Measurements from ENCODE around the gene C14orf180. TPM values are rescaled to one million over a fixed set of nuclear protein-coding genes. Genes with fewer than 3 reads are reported as not detected.
A peak's percentile ranks its signal among the peaks of the same experiment; 100 is the strongest.

The C14orf180 gene
- total RNA-seq, 4 donors from 2014 or later = 25.8 to 57.8 (median 35.4) TPM

GRCh38 chr14:104550861-104551728 lies 28.5 kb upstream of the C14orf180 start:
- DNase-seq (ENCODE audit: low spot score) (peak; percentile 1), ATAC-seq (ENCODE audit: low FRiP score) (no peak)
- TF ChIP-seq CTCF (IDR thresholded peaks at IDR 0.05) = no peak

DNA sequence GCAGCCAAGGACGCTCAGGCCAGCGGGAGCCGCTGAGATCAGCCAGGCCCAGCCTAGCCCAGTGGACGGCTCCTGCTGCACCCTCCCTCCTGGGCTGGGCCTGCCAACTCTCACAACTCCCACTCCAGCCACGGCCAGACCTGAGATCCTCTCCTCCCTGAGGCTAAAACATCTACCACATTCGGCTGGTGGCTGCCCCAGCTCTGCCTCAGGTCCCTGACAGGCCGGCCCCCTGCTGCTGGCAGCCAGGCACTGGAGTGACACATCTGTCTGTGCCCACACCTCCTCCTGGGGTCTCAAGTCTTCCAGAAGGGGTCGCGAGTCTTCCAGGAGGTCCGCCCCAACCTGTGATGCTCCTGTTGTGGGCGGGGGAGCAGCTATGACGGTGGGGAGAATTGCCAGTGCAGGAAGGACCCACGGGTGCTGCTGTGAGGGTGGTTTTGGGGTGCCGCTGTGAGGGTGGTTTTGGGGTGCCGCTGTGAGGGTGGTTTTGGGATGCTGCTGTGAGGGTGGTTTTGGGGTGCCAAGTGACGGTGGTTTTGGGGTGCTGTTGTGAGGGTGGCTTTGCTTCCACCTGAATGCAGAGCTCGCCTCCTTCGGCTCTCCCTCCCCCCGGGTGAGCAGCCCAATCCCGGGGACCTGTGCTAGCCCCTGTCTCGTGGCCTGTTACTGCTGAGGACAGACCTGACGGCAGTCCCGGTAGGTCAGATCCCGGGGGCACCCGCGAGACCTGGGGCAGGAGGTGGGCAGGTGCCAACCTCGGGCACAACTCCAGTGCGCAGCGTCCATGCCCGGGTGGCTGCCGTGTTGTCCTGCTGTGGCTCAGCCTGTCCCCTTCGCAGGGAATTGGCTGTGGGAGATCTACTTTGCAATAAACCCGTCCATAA lies 27.5 kb upstream of the C14orf180 start:
- no peak for TF ChIP-seq CTCF (IDR thresholded peaks at IDR 0.05)
- DNase-seq (ENCODE audit: low spot score) (no peak), ATAC-seq (ENCODE audit: low FRiP score) (no peak)

- DNase-seq (ENCODE audit: low spot score) (no peak), ATAC-seq (ENCODE audit: low FRiP score) (no peak)
- TF ChIP-seq CTCF (IDR thresholded peaks at IDR 0.05) = no peak
Observed at GRCh38 chr14:104552738-104553125, 26.8 kb upstream of the C14orf180 start.

- DNase-seq (ENCODE audit: low spot score) (no peak), ATAC-seq (ENCODE audit: low FRiP score) (no peak)
- TF ChIP-seq CTCF (IDR thresholded peaks at IDR 0.05) = no peak
Observed at GRCh38 chr14:104553166-104554087, 26.1 kb upstream of the C14orf180 start.

DNA sequence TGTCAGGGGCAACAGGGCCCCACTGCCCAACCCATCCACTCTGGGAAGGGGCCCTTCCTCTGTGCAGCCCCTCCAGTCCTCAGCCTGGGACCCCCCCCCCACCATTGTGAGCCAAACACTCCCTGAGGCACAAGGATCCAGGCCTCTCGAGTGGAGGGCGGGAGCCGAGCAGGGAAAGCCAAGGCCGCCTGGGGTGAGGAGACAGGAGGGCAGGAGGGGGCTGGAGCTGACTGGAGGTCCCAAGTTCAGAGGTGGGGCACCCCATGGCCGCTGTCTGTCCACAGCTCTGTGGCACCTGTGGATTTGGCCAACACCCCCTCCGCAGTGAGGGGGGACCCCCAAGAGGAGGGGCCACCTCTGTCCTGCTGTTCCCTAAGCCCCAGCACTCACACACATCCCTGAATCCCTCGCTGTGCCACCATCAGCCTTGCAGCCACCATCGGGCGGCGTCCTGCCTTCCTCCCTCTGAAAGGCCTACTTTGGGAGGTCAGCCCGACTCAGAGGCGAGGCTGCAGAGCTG lies 25.4 kb upstream of the C14orf180 start:
- TF ChIP-seq CTCF (IDR thresholded peaks at IDR 0.05) = no peak
- no peak for ATAC-seq (ENCODE audit: low FRiP score)
- DNase-seq (ENCODE audit: low spot score) = no peak

Data from omental fat pad (tissue), 4 donors.